ENCODE results near the gene HDAC4. TPM values are rescaled to one million over a fixed set of nuclear protein-coding genes. Genes with fewer than 3 reads are reported as not detected.

The HDAC4 gene
- total RNA-seq, 1 donor from 2014 or later: 46.2 TPM

GRCh38 chr2:239286901-239287300 lies 113.9 kb downstream of the HDAC4 start:
- DNase-seq (ENCODE audit: low spot score, unreplicated experiment): no peak
- Mint-ChIP-seq H3K4me3 (ENCODE audit: low read depth) (no peak overlapping the region), H3K27me3 (no peaks in the 10 kb centered on the region), H3K9me3 (ENCODE audit: low read depth) (no peaks in the 10 kb centered on the region), H3K27ac (no peak overlapping the region), H3K36me3 (ENCODE audit: insufficient read depth) (no peaks in the 10 kb centered on the region), H3K4me1 (ENCODE audit: low read depth) (peaks cover 38% of the 10 kb centered on the region)
- TF ChIP-seq, protein P1, sequence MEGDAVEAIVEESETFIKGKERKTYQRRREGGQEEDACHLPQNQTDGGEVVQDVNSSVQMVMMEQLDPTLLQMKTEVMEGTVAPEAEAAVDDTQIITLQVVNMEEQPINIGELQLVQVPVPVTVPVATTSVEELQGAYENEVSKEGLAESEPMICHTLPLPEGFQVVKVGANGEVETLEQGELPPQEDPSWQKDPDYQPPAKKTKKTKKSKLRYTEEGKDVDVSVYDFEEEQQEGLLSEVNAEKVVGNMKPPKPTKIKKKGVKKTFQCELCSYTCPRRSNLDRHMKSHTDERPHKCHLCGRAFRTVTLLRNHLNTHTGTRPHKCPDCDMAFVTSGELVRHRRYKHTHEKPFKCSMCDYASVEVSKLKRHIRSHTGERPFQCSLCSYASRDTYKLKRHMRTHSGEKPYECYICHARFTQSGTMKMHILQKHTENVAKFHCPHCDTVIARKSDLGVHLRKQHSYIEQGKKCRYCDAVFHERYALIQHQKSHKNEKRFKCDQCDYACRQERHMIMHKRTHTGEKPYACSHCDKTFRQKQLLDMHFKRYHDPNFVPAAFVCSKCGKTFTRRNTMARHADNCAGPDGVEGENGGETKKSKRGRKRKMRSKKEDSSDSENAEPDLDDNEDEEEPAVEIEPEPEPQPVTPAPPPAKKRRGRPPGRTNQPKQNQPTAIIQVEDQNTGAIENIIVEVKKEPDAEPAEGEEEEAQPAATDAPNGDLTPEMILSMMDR (IDR thresholded peaks at IDR 0.05; ENCODE audit: unreplicated experiment): no peak

GRCh38 chr2:239285932-239286230 lies 114.9 kb downstream of the HDAC4 start:
- no peak overlapping the region for H3K27ac Mint-ChIP-seq
- H3K36me3 Mint-ChIP-seq (ENCODE audit: insufficient read depth): no peaks in the 10 kb centered on the region
- no peak for DNase-seq (ENCODE audit: low spot score, unreplicated experiment)
- no peaks in the 10 kb centered on the region for H3K9me3 Mint-ChIP-seq (ENCODE audit: low read depth)
- H3K4me1 Mint-ChIP-seq (ENCODE audit: low read depth): peaks cover 29% of the 10 kb centered on the region
- H3K27me3 Mint-ChIP-seq: no peaks in the 10 kb centered on the region
- TF ChIP-seq, protein P1 (IDR thresholded peaks at IDR 0.05; ENCODE audit: unreplicated experiment): no peak
- H3K4me3 Mint-ChIP-seq (ENCODE audit: low read depth): no peak overlapping the region

DNA sequence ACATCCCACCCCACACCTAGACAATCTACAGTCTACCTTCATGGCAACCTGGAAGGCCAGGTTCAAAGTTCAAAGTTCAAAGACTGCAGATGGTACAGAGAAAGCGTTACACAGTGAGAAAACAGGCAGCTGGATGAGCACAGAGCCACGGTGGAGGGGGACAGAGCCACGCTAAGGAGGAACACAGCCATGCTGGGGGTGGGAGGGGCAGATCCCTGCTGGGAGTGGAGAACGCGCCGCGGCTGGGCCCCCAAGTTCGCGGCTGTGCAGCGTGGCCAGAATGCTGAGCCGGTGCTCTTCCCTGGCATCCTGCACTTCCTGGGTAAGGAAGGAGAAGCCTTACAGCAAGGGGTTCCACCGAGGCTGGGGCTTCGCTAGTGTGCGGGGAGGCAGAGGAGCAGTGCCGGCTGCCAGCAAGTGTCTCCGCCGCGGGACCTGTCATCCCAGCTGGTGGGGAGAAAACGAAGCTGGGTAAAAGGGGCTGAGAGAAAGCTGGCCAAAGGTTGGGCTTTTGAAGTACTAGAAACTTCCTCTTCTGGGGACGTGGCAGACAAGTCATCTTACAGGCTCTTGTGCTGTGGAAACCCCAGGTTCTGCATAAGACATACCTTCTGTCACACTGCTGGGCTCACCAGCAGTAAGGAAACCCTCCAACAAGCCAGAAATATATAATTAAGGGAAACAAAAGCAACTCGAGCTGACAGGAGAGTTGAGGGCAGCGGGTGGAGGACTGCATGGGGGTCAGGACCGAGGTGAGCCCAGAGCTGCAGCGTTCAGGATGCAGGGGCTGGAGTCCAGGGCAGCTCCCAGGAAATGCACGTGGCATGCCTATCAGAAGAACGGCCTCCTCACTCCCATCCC lies 115.5 kb downstream of the HDAC4 start:
- no peaks in the 10 kb centered on the region for H3K36me3 Mint-ChIP-seq (ENCODE audit: insufficient read depth)
- no peaks in the 10 kb centered on the region for H3K27me3 Mint-ChIP-seq
- no peak overlapping the region for H3K27ac Mint-ChIP-seq
- no peak overlapping the region for H3K4me3 Mint-ChIP-seq (ENCODE audit: low read depth)
- peaks cover 27% of the 10 kb centered on the region for H3K4me1 Mint-ChIP-seq (ENCODE audit: low read depth)
- DNase-seq (ENCODE audit: low spot score, unreplicated experiment): no peak
- TF ChIP-seq, protein P1 (IDR thresholded peaks at IDR 0.05; ENCODE audit: unreplicated experiment): no peak
- H3K9me3 Mint-ChIP-seq (ENCODE audit: low read depth): no peaks in the 10 kb centered on the region

- H3K27me3 Mint-ChIP-seq: no peaks in the 10 kb centered on the region
- DNase-seq (ENCODE audit: low spot score, unreplicated experiment): no peak
- no peak overlapping the region for H3K27ac Mint-ChIP-seq
- H3K4me3 Mint-ChIP-seq (ENCODE audit: low read depth): no peak overlapping the region
- H3K4me1 Mint-ChIP-seq (ENCODE audit: low read depth): peaks cover 27% of the 10 kb centered on the region
- no peaks in the 10 kb centered on the region for H3K9me3 Mint-ChIP-seq (ENCODE audit: low read depth)
- no peaks in the 10 kb centered on the region for H3K36me3 Mint-ChIP-seq (ENCODE audit: insufficient read depth)
- TF ChIP-seq, protein P1 (IDR thresholded peaks at IDR 0.05; ENCODE audit: unreplicated experiment): no peak
Observed at GRCh38 chr2:239283961-239284795, 116.6 kb downstream of the HDAC4 start.

GRCh38 chr2:239283288-239283945 lies 117.4 kb downstream of the HDAC4 start:
- no peaks in the 10 kb centered on the region for H3K9me3 Mint-ChIP-seq (ENCODE audit: low read depth)
- no peaks in the 10 kb centered on the region for H3K36me3 Mint-ChIP-seq (ENCODE audit: insufficient read depth)
- no peak for DNase-seq (ENCODE audit: low spot score, unreplicated experiment)
- no peaks in the 10 kb centered on the region for H3K27me3 Mint-ChIP-seq
- peaks cover 28% of the 10 kb centered on the region for H3K4me1 Mint-ChIP-seq (ENCODE audit: low read depth)
- no peak overlapping the region for H3K27ac Mint-ChIP-seq
- H3K4me3 Mint-ChIP-seq (ENCODE audit: low read depth): no peak overlapping the region
- TF ChIP-seq, protein P1 (IDR thresholded peaks at IDR 0.05; ENCODE audit: unreplicated experiment): no peak
